K562 (cell line): ENCODE data around the gene RNF213.

Source experiments
- CBX8 ChIP-seq: fragments of 200-600 bp; sonication (generic); IDR thresholded peaks from 2 replicates; pipeline ENCODE4 v1.6.1; 2012; ENCODE audit warnings: borderline replicate concordance, mixed run types, low read depth, mild to moderate bottlenecking, moderate library complexity, mixed read lengths, low read length, control low read depth, inconsistent platforms; ENCODE audit not compliant: poor library complexity, severe bottlenecking; ENCODE audit errors: extremely low read depth
- GABPB2 ChIP-seq: fragments of 250-450 bp; sonication (Bioruptor Pico); conservative IDR thresholded peaks from 2 replicates; pipeline ENCODE4 v1.5.1; 2021; ENCODE audit warnings: mild to moderate bottlenecking
- KLF6 ChIP-seq: fragments of 250-450 bp; sonication (Bioruptor Pico); IDR thresholded peaks from 2 replicates; pipeline ENCODE4 v1.4.0; 2020; ENCODE audit warnings: mild to moderate bottlenecking, moderate library complexity, borderline replicate concordance
- NEUROD1 ChIP-seq: fragments of 150-350 bp; IDR thresholded peaks from 2 replicates; pipeline ENCODE4 v1.6.1; 2014; ENCODE audit warnings: borderline replicate concordance, low read length, low read depth; ENCODE audit not compliant: partially characterized antibody
- RAD51 ChIP-seq: fragments of 450-650 bp; IDR thresholded peaks from 2 replicates; pipeline ENCODE4 v1.7.1; 2016; ENCODE audit warnings: low read depth, mild to moderate bottlenecking, borderline replicate concordance
- SMARCA5 ChIP-seq: fragments of 450-650 bp; IDR thresholded peaks from 2 replicates; pipeline ENCODE4 v1.6.1; 2016
- ZFX ChIP-seq: sonication (generic); formaldehyde crosslinking; IDR thresholded peaks from 2 replicates; pipeline ENCODE4 v1.8.0; 2022; ENCODE audit warnings: mild to moderate bottlenecking, missing genetic modification reagents, moderate library complexity
- TF ChIP-seq, protein P1 (sequence below), 3 experiments: IDR thresholded peaks in 2 of 3; conservative IDR thresholded peaks in 1 of 3; 2 replicates each; pipeline ENCODE4 v1.5.1; 2011 to 2012; ENCODE audit warnings: low read length in 3 of 3, mild to moderate bottlenecking in 3 of 3, control low read depth in 2 of 3, improper control_type of control experiment in 1 of 3, inconsistent platforms in 1 of 3, low read depth in 1 of 3, mixed read lengths in 1 of 3, moderate library complexity in 1 of 3; ENCODE audit not compliant: insufficient read depth in 2 of 3
- TF ChIP-seq, protein P2 (sequence below): IDR thresholded peaks from 2 replicates; pipeline ENCODE4 v1.6.1; 2011; ENCODE audit warnings: borderline replicate concordance, low read depth, mild to moderate bottlenecking, moderate library complexity, low read length; ENCODE audit not compliant: insufficient read depth, poor library complexity, severe bottlenecking
- TF ChIP-seq, protein P3 (sequence below): sonication (generic); formaldehyde crosslinking; IDR thresholded peaks from 2 replicates; pipeline ENCODE4 v1.8.0; 2022; ENCODE audit warnings: mild to moderate bottlenecking, missing genetic modification reagents, borderline replicate concordance

DNA sequence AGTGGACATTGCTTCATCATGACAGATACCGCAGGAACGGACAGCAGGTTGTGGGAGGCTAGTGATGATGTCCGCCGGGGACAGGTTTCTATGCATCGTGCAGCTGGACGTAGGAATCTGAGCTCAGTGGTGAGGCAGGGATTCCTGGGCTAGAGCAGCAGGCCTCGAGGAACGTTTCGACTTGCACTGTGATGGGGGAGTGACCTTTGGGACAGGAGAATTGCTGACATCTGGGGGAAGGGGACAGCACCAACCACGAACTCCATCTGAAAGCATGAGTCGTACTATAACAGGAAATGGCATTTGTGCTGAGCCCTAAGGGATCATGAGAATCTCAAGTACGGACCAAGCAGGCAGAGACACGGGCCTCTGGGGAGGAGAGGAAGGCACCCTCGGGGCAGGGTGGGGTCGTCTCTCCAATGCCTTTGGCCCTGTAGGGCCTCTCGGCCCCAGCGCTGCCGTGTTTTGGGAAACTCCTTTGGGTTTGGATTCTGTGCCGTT is 88.5 kb downstream of the RNF213 start:
- no peak for TF ChIP-seq RAD51
- no peak for TF ChIP-seq SMARCA5
- no peak for TF ChIP-seq CBX8
- TF ChIP-seq KLF6 (CRISPR knock-in tag) = no peak
- no peak for TF ChIP-seq NEUROD1
- TF ChIP-seq, protein P1, sequence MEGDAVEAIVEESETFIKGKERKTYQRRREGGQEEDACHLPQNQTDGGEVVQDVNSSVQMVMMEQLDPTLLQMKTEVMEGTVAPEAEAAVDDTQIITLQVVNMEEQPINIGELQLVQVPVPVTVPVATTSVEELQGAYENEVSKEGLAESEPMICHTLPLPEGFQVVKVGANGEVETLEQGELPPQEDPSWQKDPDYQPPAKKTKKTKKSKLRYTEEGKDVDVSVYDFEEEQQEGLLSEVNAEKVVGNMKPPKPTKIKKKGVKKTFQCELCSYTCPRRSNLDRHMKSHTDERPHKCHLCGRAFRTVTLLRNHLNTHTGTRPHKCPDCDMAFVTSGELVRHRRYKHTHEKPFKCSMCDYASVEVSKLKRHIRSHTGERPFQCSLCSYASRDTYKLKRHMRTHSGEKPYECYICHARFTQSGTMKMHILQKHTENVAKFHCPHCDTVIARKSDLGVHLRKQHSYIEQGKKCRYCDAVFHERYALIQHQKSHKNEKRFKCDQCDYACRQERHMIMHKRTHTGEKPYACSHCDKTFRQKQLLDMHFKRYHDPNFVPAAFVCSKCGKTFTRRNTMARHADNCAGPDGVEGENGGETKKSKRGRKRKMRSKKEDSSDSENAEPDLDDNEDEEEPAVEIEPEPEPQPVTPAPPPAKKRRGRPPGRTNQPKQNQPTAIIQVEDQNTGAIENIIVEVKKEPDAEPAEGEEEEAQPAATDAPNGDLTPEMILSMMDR (IDR thresholded peaks at IDR 0.05 in 2 of 3, conservative IDR thresholded peaks at IDR 0.05 in 1 of 3; ENCODE audit: insufficient read depth in 2 of 3, low read depth in 1 of 3, low read length in 3 of 3) = no peak
- TF ChIP-seq ZFX = no peak
- TF ChIP-seq, protein P2, sequence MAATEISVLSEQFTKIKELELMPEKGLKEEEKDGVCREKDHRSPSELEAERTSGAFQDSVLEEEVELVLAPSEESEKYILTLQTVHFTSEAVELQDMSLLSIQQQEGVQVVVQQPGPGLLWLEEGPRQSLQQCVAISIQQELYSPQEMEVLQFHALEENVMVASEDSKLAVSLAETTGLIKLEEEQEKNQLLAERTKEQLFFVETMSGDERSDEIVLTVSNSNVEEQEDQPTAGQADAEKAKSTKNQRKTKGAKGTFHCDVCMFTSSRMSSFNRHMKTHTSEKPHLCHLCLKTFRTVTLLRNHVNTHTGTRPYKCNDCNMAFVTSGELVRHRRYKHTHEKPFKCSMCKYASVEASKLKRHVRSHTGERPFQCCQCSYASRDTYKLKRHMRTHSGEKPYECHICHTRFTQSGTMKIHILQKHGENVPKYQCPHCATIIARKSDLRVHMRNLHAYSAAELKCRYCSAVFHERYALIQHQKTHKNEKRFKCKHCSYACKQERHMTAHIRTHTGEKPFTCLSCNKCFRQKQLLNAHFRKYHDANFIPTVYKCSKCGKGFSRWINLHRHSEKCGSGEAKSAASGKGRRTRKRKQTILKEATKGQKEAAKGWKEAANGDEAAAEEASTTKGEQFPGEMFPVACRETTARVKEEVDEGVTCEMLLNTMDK = no peak
- no peak for TF ChIP-seq GABPB2 (CRISPR knock-in tag)
- TF ChIP-seq, protein P3, sequence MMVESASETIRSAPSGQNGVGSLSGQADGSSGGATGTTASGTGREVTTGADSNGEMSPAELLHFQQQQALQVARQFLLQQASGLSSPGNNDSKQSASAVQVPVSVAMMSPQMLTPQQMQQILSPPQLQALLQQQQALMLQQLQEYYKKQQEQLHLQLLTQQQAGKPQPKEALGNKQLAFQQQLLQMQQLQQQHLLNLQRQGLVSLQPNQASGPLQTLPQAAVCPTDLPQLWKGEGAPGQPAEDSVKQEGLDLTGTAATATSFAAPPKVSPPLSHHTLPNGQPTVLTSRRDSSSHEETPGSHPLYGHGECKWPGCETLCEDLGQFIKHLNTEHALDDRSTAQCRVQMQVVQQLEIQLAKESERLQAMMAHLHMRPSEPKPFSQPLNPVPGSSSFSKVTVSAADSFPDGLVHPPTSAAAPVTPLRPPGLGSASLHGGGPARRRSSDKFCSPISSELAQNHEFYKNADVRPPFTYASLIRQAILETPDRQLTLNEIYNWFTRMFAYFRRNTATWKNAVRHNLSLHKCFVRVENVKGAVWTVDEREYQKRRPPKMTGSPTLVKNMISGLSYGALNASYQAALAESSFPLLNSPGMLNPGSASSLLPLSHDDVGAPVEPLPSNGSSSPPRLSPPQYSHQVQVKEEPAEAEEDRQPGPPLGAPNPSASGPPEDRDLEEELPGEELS (CRISPR knock-in tag) = no peak
